GM18867 (cell line): Measurements from ENCODE around the gene AFAP1.

Source experiments
- ATAC-seq: cut with Tn5 transposase; IDR thresholded peaks from one replicate; pipeline ENCODE4 v1.9.1; 2021; ENCODE audit warnings: mild to moderate bottlenecking, moderate library complexity; ENCODE audit not compliant: unreplicated experiment

The AFAP1 gene

DNA sequence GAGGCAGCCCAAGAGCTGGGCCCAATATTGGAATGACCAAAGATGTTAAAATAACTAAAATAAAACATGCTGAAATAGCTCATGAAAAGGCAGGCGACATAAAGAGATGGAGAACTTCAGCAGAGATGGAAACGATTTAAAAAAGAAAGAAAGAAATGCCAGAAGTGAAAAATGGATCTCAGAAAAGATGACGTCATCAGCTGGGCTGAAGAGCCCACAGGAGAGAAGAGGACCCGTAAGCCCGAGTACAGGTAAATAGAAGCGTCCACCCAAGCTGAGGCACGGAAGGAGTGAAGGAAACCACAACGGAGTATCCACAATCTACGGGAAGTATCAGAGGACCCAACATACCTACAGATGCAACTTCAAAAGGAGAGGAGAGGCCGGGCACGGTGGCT lies 112.8 kb downstream of the AFAP1 start:
- no peak for ATAC-seq

DNA sequence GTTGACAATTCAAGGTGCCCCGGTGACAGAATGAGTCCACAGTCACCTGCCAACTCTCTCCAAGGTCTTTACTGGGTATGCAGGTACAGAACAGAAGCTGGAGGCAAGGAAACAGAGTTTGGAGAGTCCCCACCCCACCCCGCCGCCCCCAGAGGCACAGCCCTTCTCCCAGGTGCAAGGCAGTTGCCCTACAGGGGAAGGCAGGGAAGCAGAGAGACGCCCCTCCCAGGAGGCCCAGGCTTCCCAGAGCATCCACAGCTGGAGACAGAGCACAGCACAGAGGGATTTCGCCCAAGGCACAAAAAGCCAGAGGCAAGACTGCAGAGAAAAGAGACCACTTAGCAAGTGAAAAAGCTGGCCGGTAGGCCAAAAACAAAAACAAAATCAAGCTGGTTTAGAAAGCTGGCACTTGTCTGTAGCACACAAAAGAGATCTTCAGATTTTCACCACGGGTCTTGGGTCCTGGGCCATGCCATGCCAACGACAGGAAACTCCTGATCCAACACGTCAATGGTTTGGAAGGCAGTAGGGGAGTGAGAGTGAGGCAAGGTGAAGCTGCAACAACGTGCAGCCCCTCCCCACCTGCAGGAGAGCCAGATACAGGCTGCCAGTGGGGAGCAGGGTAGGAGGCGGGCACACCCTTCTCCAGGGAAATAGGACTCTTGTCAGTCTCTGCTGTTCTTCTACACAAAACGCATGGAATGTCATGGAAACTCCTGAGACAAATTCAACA lies 113.3 kb downstream of the AFAP1 start:
- no peak for ATAC-seq

GRCh38 chr4:7824218-7824617 lies 115.4 kb downstream of the AFAP1 start:
- no peak for ATAC-seq

DNA sequence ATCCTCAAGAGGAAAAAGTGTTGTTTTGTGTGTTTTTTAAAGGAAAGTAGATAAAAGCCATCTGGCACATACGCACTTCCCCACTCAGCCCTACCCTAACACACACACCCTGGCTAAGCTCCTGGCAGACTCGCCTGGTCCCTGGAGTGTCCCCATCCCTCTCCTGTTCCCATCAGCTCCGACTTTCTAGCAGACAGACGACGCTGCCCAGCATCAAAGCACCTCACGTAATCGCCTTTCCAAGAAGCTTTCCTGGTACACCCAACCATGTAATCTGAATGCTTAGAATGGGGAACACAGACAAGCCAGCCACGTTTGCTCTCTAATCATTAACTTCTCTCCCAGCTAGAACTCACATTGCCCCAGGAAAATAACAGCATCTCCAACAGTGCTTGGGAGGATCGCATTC lies 116.2 kb downstream of the AFAP1 start:
- ATAC-seq: no peak

- ATAC-seq: no peak
Measured at GRCh38 chr4:7822877-7823276, 116.8 kb downstream of the AFAP1 start.

- no peak for ATAC-seq
Measured at GRCh38 chr4:7822137-7822505, 117.5 kb downstream of the AFAP1 start.

DNA sequence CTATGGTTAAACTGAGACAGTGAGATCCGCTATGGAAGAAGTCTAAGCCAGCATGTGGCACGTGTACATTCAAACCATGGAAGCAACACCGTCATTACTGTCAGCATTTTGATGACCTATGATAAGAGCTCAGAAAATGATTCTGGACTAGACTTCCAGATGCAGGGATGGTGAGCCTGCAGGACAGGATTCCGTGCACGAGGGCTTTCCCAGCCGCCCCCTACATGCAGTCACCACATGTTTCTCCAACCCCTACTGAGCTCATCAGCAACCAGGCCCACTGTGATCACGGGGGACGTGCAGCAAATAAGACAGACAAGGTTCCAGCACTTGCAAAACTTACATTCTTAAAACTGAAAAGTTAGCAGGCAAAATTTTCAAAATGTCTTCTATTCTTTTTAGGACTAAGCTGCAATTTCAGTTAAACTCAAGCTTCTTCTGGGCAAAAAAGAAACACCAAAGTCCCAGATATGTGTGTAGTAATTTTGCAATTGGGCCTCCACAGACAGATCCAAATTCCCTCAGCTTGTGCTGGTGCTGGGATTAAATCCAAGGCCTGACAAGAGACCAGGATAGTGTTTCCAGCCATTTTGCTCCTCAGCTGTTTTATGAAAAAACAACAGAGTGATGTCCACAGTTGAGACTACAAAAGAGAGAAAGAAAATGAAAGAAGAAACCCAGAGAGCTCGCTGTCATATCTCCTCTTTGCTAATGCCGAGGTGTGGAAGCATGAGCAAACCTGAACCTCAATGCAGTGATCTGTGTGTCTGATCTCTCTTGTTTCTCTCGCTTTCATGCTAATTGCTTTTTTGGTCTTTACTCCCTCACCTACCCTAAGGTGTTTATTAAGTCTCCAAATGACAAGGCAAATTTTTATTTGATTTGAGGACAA lies 118.2 kb downstream of the AFAP1 start:
- no peak for ATAC-seq

DNA sequence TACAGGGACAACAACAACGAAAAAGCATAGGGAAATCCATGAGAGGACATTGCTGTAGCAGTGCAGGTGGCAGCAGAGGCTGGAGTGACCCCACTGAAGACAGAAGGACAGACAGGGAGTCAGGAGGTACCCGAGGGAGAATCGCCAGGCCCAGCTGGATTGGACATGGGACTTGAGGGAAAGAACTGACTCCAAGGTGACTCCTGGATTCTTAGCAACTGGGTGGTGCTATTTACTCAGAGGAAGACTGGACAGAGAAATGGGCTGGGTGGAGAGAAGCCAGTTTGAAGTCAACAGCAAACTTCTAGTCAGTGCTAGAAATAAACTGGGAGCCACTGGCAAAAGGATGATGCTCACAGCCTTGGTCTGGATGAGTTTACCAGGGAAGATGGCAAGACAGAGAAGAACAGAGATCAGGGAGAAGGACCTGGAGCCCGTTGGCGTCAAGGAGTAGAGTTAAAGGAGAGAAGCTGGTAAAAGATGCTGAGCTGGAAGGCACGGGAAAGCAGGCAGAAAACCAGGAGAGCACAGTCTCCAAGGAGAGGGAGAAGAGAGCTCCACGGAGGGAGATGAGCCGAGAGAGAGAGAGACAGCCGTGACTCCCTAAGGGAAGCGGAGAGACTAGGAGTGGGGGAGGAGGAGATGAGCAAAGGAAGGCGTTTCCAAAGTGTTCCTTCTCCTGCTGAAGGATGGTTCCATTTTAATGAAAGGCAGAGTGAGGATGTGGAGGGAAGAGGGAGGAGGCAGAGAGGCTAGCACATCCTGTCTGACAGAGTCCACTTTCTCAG lies 119.4 kb downstream of the AFAP1 start:
- no peak for ATAC-seq

- ATAC-seq: no peak
Measured at GRCh38 chr4:7819446-7819845, 120.2 kb downstream of the AFAP1 start.

DNA sequence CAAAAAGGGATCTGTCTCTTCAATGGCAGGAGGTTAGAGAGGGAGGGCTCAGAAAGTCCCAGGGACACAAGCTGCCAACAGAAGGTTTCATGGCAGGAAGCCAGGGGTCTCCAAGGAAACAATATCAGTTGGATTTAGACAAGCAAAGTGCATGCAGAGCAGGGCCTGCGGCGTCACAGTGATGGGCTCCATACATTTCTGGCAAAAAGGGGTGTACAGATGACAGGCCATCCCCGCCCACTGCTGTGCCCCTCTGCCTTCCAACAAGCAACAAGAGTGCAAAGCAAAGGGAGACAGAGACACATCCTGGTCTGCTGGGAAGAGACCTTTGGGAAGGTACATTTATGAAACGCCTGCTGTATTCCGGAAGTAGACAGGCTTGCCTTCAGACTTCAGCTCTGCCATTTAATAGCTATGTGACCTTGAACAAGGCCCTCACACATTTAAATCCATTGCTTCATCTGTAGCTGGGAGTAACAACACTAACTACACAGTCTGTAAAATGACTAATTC lies 121.2 kb downstream of the AFAP1 start:
- no peak for ATAC-seq

DNA sequence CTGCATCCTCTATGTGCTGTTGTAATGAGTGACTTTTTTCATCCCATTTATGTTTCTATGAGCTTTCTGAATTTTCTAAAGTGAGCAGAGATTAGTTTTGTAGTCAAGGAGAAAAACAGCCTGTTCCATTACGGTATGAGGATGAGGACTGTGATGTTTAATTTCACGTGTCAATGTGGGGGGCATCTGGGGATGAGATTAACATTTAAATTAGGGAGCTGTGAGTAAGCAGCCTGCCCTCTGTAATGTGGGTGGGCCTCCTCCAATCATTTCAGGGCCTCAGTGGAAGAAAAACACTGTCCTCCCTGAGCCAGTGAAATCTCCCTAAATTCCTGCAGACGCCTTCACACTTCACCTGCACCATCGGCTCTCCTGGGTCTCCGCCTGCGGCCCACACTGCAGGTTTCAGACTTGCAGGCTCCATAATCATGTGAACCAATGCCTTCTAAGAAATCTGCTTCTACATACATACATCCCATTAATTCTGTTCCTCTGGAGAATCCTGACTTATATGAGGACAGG lies 121.7 kb downstream of the AFAP1 start:
- ATAC-seq: no peak

DNA sequence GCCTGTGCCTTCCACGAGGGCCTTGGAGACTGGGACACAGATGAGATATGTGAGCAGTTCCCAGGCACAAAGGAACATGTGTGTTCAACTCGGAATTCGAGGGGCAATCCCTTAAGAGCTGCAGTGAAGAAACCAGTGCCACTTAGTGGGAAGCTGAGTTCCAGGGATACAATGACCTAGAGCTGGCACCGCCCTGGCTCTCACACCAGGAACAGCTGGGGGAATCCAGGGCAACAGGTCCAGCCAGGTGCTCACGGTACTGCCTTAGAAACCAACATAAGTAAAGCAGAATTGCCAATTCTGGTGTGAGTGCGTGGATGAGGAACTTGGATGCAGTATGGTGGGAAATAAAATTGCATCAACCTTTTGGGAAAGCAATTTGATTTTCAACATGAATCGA lies 122.9 kb downstream of the AFAP1 start:
- no peak for ATAC-seq

GRCh38 chr4:7815981-7816380 lies 123.7 kb downstream of the AFAP1 start:
- ATAC-seq: no peak

GRCh38 chr4:7815562-7815961 lies 124.1 kb downstream of the AFAP1 start:
- no peak for ATAC-seq

- no peak for ATAC-seq
Measured at GRCh38 chr4:7814451-7814850, 125.2 kb downstream of the AFAP1 start.

DNA sequence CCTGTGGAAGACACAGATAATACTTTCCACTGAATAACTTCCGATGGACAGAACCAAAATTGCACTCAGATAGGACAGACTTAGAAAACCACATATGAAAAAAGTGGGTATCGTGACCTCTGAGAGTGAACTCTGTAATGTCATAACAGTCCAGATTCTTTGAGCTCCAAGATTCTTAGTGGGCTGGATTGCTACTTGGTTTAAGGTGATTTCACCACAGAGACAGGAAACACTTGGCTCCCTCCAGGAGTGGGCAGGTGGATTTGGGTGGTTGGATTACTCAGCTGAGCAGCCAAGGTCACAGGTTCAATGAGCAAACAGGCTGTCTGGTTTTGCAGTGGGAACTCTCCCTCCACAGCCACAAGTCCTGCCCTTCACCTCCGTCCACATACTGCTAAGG lies 126.0 kb downstream of the AFAP1 start:
- ATAC-seq: no peak

- ATAC-seq: no peak
Measured at GRCh38 chr4:7812921-7813320, 126.7 kb downstream of the AFAP1 start.

DNA sequence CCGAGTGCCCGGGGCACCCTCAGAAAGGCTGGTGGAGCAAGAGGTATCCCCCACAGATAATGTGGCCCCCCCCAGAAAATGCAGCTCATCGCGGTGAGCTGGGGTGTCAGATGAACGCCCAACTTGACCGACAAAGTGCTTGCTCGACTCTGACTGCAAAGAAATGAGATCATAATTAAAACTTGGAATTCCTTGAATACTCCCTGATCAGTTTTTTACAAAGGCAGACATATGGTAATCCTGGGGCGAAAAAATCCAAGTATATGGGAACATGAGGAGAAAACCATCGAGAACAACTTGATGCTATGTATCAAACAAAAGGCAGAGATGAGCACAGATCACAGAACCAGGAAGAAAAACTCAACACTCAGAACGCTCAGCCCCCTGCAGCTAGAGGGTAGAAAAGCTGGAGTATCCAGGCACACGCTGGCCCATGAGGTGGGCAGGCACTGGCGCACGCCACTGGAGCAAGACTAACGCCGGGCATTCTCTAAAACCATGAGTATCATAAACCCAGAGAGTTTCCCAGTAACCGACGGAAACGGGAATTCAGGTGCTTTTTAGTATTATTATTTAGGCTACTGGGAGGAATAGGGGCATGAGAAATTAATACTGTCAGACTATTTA lies 127.3 kb downstream of the AFAP1 start:
- no peak for ATAC-seq

GRCh38 chr4:7811536-7812191 lies 128.0 kb downstream of the AFAP1 start:
- no peak for ATAC-seq
